HG03565 (cell line): ENCODE measurements around the gene MBTPS1.

Experiments used
- ATAC-seq: cut with Tn5 transposase; IDR thresholded peaks from one replicate; pipeline ENCODE4 v1.9.1; 2021; ENCODE audit warnings: mild to moderate bottlenecking, moderate library complexity; ENCODE audit not compliant: unreplicated experiment

The MBTPS1 gene

DNA sequence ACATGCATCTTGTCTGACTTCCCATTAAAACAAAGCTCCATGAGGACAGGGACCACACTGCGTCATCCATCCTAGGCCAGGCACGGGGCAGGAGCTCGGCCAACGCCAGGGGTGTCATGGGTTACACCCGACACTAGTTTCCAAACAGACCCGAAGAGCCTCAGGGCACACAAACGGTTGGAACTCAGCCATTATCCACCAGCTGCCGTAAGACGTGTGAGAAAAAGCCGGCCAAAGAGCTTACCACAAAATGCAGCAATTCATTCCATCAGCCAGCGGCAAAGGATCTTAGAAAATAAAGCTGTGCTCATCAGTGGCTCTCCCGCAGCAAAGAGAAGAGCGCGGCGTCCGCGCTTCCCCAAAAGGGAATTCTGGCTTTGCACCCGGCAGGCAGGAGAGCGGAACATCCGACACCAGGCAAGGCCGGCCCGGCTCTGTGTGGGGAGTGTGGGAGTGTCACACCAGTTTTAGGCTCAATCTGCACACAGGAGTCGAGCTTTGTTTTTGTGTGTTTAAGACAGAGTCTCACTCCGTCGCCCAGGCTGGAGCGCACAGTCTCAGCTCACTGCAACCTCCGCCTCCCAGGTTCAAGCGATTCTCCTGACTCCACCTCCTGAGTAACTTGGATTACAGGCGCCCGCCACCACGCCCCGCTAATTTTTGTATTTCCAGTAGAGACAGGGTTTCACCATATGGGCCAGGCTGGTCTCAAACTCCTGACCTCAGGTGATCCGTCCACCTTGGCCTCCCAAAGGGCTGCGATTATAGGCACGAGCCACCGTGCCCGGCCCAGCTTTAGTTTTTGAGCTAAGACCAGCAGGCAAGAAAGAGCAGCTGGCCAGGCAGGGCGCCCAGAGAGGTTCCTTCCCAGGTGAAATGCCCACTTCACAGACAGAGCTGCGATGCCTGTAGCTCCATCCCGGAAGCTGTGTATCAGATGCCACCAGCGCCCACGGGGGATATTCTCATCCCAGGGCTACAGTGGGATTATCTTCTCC, 75.6 kb downstream of the MBTPS1 start:
- ATAC-seq = no peak

DNA sequence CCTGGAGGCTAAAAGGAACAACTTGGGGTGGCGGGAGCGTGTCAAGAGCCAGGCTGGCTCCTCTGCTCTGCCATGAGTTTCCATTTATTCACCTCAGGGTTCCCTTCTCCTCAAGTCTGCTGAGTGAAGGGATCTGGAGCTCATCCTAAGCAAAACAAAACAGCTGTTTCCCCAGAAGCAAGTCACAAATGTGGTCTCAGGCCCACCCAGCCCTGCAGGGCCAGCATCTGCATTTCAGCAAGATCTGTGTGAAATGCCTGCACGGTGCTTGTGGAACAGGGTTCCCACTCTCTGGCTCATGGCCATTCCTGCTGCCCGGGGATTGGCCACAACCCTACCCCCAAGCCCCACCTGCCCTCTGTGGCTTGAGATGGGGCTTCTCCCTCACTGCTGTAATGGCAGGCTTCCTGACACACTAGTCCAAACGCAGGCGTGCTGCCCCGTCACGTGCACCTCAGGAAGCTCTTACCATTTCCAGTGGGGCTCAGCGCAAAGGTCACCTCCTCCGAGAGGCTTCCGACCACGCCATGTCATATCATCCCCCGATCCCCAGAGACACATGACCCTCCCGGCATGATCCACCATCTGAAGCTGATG, 76.4 kb downstream of the MBTPS1 start:
- ATAC-seq = no peak

DNA sequence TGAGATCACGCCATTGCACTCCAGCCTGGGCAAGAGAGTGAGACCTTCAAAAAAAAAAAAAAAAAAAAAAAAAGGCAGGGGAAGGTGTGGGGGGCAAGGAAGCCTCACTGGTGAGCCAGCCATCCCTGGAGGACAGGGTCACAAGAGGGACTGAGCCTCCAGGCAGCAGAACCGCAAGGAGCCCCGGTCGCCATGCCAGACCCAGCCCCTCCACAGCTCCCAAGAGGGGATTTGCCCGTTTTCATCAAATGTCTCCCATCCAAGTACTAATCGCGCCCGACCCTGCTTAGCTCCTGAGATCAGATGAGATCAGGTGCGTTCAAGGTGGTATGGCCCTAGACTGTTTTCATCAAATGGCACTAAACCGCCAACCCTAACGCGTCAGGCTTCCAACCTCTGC, 77.0 kb downstream of the MBTPS1 start:
- ATAC-seq = no peak

DNA sequence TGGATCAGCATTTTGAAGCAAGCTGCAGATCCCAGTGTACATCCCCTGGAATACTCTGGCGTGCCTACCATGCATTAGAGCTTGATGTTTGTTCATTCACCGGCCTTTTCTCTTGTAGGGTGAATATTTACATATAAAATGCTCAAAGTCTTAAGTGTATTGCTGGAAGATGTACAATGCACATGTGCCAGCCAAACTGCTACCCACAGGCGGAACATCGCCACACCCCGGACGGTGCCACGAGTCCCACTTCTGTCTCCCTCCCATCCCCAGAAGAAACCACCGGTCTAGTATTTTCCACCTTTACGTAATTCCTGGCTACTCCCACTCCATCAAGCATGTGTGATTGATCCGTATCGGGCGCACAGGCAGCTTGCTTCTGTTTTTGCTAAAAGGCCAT, 78.3 kb downstream of the MBTPS1 start:
- no peak for ATAC-seq

DNA sequence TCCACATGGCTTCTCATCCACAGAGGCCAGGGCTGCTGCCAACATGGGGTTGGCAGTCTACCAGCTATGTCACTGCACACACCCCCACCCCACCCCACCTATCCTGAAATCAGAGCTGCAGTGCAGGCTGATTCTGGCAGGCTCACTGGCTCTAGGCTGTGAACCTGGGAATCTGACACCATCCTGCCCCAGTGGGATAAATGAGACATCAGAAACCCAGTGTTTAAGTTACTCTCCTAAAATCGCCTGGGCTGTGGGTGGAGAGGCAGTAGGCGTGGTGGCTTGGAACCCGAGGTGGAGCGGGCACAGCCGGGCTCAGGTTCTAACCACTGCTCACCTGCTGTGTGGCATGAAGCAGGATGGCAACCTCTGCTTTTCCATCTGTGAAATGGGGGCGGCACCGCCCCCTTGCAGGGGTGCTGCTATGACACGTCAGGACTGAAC, 79.7 kb downstream of the MBTPS1 start:
- no peak for ATAC-seq

DNA sequence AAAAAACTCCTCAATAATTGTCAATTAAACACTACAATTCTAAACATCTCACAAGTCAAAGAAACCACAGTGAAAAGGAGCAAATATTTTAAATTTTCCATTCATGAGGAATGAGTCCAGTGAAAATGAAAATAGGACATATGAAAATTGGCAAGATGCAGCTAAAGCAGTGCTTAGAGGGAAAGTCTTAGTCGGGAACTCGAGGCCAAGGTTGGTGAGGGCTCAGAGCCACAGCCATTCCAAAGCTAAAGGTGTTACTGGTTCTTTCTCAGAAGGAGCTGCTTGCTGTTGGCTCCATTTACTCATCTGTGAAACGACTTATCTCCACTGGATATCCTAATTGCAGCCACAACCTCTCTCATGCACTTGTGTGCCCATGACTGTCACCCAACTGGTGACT, 80.6 kb downstream of the MBTPS1 start:
- no peak for ATAC-seq

DNA sequence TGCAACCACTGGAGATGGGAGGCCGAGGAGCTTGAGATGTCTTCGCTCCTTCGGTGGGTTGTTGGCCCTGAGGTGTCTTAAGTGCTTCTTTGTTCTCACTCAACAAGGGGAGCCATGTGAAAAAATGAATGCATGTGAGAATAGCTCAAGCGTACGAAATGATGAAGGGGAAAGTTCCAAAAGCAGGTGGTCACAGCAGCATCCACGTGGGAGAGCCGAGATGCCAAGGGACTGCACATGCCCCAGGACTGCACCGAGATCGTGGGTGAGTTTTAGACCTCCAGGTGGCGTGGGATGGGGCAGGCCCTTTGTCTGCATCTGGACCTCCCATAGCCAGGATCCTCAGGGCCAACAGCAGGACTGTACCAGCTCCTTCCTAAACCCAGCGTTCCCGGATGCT, 82.2 kb downstream of the MBTPS1 start:
- no peak for ATAC-seq

DNA sequence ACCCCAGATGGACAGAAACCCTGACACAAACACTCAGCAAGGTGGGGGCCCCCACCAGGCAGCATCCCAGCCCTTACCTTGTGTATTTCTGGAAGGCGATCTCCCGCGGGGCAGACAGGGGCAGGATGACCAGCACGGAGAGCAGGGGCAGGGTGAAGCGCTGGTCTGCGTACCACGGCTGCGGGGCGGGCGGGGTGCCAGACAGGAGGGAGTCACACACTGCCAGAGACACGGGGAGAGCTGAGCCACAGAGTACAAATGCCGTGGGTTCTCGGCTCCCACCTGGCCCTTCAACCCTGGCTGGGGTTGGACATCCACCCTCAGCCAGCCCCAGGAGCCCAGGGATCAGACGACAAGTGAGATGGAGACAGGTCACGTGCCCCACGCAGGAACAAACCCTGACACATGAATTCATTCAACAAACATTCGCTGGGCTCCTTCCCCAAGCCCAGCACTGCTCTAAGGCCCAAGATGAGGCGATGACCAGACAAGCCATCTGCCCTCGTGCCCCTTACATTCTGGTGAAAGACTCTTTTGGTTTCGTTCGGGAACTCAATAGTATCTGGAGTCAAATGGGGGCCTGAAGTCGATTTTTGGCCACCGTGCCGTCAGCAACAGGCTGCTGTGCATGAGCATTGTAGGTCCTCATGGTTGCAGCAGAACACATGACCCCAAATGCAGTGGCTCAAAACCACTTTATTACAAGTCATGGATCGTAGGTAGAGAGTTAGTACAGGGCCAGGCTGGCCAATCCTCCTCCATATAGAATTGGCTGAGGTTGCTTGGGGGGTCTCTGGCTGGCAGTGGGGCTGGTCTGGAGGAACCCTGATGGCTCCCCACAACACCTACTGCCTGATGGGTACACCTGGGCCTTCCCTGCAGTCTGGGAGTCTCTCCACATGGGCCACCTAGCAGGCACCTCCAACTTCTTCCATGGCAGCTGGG, 83.2 kb downstream of the MBTPS1 start:
- no peak for ATAC-seq

DNA sequence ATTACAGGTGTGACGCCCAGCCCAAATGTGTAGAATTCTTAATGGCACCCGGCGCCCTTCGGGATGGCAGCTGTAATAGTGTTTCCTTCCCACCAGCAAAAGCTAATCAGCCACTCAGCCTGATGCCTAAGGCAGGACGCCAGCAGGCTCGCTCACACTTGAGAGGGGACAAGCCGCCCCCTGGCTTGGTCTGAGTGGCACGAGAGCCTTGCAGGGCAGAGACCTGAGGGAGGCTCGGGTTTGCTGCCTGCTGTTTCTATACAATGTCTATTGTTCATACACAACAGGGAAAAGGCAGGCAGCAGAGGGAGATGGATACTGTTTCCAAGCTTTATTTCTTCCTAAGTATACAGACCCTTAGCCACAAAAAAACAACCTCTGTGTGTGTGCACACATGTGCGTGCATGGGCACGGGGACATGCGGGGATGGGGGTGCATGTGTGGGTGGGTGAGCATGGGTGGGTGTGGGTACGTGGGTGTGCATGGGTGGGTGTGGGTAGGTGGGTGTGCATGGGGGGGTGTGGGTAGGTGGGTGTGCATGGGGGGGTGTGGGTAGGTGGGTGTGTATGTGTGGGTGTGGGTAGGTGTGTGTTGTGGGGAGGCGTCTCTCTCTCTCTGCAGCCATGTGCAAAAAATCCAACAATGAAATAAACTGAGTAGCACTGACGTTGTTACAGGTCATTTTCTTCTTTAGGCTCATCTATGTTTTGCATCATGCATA, 84.1 kb downstream of the MBTPS1 start:
- no peak for ATAC-seq

DNA sequence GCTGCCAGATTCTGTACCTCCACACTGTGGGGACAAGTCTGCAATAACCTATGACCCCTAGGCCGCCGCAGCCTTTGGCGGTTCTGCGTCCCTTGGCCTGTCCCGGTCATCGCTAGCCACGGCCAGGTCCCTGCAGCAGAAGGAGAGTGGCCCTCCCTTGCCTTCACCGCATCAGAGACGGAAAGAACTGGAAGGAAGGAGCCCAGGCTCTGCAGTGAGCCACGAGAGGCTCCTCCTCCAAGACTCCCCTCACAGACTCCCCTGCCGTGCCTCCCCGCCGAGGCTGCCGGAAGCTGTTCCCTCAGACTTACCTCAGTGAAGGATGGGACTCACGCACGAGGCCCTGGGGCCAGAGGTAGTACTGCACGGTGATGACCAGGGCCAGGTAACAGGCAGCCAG, 85.2 kb downstream of the MBTPS1 start:
- no peak for ATAC-seq

DNA sequence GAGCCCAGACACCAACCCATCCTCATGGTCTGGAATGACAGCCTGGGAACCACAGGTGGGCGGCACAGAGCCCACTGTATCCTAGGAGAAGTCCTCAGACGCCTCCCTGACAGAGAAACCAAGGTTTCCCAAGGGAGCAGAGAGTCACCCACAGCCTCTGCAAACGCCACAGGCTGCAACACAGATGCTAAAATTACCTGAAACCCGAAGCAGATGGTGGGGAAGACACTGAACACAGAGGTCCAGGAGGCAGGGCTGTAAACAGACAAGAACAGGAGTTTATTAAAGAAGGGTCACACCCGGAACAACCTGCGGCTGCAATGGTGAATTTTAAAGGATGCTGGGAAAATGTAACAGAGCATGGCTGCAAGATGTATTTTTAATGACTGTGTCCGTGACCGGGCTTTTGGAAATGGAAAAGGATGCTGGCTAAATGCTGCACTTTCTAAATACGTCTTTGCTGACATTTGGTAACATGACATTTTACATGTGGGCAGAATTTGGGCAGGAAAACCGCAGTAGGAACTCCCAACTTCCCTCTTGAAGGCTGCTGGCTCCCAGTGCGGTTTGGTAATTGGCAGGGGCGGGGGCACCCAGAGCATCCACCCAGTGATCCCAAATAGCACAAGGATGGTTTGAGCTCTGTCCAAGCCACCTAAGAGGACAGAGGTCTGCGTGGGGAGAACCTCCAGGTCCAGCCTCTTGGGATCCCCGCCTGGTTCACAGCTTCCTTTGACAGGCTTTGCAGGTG, 87.3 kb downstream of the MBTPS1 start:
- ATAC-seq = no peak

DNA sequence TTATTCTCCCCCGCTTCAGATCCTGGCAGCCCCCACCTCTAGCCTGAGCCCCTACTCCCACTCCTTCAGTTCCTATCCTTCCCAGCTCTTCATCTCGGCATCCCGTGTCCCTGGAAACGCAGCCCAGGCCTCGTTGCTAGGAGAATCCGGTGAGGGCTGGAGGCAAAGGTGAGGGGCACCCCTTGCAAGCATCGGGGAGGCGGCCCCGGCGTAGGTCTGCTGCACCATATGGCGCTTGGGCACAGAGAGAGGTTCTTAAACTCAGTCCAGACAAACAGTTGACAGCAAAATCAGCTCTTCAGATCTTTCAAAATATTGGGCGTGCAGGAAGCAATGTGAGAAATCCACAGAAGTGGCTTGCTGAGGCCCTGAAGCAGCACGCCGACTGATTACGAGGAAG, 89.1 kb downstream of the MBTPS1 start:
- ATAC-seq = no peak

DNA sequence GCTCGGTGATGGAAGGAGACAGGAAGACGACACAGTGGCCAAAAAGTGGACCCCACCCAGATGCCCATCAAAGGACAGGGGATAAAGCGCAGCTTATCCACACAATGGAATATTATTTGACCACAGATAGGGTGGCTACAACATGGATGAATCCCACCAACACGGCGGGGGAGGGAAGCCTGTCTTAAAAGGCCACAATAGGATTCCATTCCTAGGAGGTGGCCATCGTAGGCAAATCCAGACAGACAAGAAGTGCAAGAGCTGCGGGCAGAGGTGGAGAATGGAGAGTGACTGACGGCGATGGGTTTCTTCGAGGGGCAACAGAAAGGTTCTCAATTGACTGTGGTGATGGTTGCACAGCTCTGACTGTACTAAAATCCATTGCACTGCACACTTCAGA, 90.1 kb downstream of the MBTPS1 start:
- ATAC-seq = no peak

DNA sequence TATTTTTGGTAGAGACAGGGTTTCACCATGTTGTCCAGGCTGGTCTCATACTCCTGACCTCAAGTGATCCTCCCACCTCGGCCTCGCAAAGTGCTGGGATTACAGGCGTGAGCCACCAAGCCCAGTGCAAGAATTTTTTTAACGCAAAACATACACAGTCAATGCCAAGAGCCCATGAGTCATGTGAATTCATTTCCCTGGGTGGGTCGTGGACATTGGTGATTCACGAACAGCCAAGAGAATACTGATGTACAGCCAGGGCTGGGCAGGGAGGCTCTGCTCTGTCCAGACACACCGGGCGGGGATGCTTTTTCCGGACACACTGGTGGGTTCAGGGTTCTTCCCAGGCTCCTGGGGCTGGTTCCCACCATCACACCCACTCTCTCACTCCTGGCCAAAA, 91.9 kb downstream of the MBTPS1 start:
- no peak for ATAC-seq

DNA sequence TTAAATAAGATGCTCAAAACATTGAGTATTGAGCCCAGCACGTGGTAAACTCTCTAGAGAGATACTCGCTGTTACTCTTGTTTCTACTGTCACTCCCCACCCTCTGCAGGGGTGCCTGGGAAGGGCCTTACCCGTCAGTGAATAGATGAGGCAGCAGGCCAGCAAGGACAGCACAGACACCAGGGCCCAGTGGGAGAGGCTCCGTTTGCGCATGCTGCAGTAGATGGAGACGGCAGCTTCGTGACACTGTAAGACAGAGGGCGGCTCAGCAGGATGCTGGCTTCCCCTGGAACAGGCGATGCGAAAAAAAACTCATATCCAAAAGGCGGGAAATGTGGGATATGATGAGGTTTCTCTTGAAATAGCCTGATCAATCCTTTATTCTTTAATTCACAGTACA, 94.1 kb downstream of the MBTPS1 start:
- no peak for ATAC-seq

DNA sequence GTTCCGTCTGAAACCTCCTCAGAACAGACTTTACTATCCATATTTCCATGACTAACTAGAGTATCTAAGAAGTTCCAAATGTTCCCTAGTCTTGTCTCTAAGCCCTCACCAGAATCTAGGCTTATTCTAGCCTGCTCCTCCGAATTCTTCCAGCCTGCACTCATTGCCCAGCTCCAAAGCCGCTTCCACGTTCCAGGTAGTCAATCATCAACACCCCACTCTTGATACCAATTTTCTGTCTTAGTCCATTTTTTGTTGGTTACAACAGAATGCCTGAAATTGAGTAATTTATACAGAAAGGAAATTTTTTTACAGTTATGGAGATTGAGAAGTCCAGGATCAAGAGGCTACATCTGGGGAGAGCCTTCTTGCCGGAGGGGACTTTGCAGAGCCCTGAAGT, 95.3 kb downstream of the MBTPS1 start:
- ATAC-seq = no peak

DNA sequence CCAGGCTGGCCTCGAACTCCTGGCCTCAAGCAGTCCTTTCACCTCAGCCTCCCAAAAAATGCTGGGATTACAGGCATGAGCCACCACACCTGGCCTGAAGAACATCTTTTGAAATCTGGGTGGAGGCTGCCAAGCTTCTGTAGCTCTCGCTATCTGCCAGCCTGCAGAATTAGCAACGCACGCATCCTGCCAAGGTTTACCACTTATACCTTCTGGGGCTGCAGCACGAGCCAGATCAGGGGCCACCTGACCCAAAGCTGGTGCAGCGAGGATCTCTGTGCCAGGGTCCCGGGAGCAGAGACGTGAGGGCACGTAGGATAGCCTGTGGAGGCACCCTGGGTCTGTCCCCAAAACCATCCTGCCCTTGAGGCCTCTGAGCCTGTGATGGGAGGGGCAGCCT, 96.4 kb downstream of the MBTPS1 start:
- no peak for ATAC-seq

DNA sequence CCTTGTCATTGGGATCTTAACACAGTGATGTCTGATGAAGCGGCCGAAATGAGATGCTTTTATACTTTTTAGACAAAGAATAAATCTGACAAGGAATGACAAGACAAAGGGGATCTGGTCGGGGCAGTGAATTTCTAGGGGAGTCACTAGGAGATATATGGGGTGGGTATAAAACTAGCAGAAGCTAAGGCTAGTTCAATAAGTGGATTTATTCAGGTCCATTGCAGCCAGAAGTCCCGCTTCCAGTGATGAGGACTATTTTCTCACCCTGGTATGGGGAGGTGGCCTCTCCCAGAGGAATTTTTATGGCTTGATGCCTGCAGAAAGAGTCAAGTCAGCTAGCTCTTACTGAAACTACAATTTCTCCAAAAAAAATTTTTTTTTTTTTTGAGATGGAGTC, 98.0 kb downstream of the MBTPS1 start:
- no peak for ATAC-seq

DNA sequence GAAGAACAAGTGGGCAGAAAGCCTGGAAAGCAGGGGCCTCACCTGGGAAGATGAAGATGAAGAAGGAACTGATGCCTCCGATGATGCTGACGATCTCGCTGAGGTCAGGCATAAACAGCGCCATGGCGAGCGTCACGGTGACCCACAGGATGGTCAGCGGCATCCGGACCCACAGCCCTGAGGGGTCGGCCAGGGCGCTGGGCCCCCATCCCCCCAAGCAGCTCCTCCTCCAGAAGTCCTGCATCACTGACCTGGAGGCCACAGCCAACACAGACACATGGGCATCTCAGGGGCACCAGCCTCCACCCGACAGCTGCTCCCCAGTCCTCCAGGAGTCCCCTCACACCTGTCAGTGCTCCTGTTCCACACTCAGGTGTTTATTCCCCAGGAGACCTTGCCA, 100.3 kb downstream of the MBTPS1 start:
- ATAC-seq = no peak

DNA sequence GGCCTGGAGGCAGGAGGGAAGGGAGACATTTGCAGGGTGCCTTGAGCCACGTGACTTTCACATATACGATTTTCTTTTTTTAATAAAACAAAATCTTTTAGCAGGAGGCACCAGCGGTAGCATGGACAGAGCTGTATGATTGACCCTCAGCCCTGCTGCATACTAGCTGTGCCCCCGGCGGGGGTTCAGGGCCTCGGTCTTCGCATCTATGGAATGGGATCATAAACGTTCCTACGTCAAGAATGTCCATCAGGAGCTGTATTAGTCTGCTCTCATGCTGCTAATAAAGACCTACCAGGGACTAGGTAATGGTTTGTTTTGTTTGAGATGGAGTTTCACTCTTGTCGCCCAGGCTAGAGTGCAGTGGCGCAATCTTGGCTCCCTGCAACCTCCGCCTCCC, 101.3 kb downstream of the MBTPS1 start:
- ATAC-seq = no peak
